SIG-M5 treated with dmso at 0.1 percent for 504 hours (cell line): ENCODE results near the gene ESRRA.

Experiments used
- DNase-seq: peaks from one replicate; lab custom pipeline; 2025; ENCODE audit not compliant: unreplicated experiment; lab: John Stamatoyannopoulos, UW

ESRRA gene

GRCh38 chr11:64348383-64349024, 43.2 kb downstream of the ESRRA start:
- DNase-seq = no peak

GRCh38 chr11:64349025-64349387, 43.7 kb downstream of the ESRRA start:
- DNase-seq = no peak

- no peak for DNase-seq
These were observed 44.1 kb downstream of the ESRRA start for GRCh38 chr11:64349404-64349803.

- DNase-seq = no peak
These were observed 45.9 kb downstream of the ESRRA start for GRCh38 chr11:64351136-64351631.

- DNase-seq = no peak
These were observed 47.0 kb downstream of the ESRRA start for GRCh38 chr11:64352099-64352994.

GRCh38 chr11:64352995-64353714, 47.8 kb downstream of the ESRRA start:
- no peak for DNase-seq

- DNase-seq = no peak
These were observed 48.6 kb downstream of the ESRRA start for GRCh38 chr11:64353715-64354506.

- DNase-seq = peak; percentile 81
These were observed 50.0 kb downstream of the ESRRA start for GRCh38 chr11:64355078-64355940.

GRCh38 chr11:64356498-64357411, 51.4 kb downstream of the ESRRA start:
- DNase-seq = peak; percentile 59

- DNase-seq = no peak
These were observed 52.1 kb downstream of the ESRRA start for GRCh38 chr11:64357446-64357845.

- DNase-seq = no peak
These were observed 52.7 kb downstream of the ESRRA start for GRCh38 chr11:64357904-64358535.

GRCh38 chr11:64358536-64358906, 53.2 kb downstream of the ESRRA start:
- no peak for DNase-seq

GRCh38 chr11:64358907-64359711, 53.8 kb downstream of the ESRRA start, which contains the start of gene RPS6KA4:
RPS6KA4 (plus strand) TSS chr11:64359162; CDS start chr11:64359236, 74 bp downstream.
- peak; percentile 20 for DNase-seq

- DNase-seq = no peak
These were observed 54.6 kb downstream of the ESRRA start for GRCh38 chr11:64359712-64360445.

- no peak for DNase-seq
These were observed 55.2 kb downstream of the ESRRA start for GRCh38 chr11:64360448-64360921.

GRCh38 chr11:64361659-64362058, 56.3 kb downstream of the ESRRA start:
- DNase-seq = no peak

GRCh38 chr11:64362339-64362738, 57.0 kb downstream of the ESRRA start:
- DNase-seq = no peak
